ENCODE measurements around the gene NAV1.

The NAV1 gene

DNA sequence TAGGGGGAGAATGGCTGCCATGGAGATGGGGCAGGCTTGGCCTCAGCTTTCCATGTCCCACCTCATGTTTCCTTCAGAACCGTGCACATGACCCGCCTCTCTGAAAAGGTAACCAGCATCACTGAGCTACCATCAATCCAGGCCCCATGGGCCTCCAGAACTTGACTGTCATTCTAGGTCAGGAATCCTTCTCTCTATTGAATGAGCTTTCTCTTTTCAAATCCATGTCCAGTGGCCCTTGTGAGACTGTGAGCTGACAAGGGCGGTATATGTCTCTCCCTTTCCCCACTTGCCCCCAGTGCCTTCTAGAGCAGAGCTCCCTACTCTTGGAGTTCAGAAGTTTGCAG lies 36.4 kb upstream of the NAV1 start:
- DNase-seq: no peak

DNA sequence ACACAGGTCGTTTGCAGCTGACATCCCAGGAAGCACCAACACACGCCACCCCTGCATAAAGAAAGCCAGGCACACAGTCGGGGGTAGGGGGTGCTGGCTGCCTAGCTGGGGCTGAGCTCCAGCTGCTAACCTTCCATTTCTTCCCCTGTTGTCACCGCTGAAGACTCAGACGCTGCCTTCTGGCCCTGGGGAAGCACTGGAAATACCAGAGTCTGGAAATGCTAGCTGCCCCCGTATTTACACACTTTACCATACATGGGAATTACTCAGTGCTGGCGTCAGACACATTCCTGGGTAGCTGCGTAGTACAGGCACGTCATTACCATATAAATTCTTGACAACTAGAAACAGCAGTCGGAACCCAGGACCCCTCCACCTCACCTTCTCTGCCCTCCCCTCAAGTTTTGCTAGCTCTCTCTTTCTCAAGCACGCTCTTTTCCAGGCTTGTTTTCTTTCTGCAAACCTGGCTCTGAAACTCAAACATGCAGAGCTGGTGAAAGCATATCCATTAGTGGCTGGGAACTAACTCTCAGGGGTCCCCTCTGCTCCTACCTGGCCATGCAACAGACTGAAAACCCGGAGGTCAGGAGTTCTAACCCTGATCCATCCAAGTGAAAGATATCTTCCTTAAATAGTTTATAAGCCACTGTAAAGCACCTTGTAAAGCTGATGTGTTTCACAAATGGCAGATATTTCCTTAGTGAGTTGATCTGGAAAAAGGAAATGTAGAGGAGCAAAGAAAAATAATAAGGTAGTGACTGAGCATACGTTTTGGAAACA lies 35.3 kb upstream of the NAV1 start:
- peak in 7 of 58 donors; percentile 19 to 42 (median 30) for DNase-seq

DNA sequence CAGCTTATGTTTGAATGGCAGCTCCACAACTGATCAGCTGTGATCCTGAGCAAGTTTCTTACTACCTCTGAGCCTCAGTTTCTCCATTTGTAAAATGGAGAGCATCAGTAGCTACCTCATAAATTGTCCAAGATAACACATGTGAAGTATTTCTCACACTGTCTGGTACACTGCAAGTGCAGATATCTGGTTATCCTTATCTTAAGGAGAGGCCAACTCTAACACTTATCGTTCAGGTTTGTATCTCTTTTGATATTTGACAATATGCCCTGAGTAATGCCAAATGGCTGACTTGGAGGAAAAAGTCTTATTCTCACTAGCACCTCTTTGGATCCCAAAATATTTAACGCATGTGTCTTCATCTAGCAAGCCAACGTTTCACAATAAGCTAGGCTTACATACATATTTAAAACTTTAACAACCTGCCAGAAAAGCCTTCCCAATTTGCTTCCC lies 34.7 kb upstream of the NAV1 start:
- DNase-seq: no peak

DNA sequence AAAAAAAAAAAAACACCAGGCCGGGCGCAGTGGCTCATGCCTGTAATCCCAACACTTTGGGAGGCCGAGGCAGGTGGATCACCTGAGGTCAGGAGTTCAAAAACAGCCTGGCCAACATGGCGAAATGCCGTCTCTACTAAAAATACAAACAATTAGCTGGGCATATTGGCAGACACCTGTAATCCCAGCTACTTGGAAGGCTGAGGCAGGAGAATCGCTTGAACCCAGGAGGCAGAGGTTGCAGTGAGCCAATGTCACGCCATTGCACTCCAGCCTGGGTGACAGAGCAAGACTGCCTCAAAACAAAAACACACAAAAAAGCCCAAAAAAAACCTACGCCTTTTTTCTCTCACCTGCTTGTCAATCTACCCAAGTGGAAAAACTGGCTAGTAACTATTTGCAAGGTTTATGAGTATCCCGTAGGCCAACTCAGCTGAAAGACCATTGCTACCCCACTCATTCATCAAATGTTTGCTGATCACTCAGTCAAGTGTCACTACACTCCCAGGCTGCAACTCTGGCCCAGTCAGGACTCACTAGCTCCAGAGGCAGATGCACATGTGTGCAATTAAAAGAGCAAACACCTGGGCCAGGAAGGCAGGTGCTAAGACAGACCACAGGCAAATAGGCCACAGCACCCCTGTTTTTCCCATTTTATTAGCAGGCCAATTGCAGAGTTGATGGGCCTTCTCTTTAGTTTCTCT lies 34.0 kb upstream of the NAV1 start:
- DNase-seq: no peak

DNA sequence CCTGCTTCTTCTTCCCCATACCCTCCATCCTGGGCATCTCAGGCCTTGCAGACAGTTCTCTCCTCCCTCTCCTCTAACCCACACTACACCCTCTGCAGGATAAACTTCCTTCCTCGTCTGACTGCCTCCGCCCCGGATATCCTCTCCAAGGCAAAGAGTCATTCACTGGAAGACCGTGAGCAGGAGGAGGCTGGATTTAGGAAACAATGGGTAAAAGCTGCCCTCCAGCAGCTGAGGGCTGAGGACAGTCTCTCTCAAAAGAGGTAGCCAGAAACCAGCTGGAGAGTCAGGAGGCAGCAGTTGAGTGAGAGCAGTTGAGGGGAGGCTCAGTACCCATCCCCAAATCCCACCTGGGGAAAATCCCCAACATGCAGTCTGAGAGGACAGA lies 33.4 kb upstream of the NAV1 start:
- DNase-seq: no peak

DNA sequence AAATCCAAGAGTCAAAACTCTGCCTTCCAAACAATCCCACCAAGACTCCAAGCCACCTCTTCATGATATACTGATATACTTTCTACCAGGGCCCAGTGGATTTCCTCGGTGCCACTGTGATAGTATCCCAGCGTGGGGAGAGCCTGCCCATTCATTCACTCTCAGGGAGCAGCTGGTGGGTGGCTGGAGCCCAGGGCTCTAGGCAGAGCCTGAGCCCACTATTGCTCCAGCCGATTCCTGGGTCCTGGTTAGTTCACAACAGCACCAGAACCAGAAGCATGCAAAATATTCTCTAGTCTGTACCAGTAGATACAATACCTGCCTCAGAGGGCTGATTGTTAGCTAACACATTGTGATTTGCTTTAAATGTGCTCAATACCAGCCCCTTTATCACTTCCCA lies 32.8 kb upstream of the NAV1 start:
- peak in 6 of 58 donors; percentile 27 to 61 (median 39) for DNase-seq

DNA sequence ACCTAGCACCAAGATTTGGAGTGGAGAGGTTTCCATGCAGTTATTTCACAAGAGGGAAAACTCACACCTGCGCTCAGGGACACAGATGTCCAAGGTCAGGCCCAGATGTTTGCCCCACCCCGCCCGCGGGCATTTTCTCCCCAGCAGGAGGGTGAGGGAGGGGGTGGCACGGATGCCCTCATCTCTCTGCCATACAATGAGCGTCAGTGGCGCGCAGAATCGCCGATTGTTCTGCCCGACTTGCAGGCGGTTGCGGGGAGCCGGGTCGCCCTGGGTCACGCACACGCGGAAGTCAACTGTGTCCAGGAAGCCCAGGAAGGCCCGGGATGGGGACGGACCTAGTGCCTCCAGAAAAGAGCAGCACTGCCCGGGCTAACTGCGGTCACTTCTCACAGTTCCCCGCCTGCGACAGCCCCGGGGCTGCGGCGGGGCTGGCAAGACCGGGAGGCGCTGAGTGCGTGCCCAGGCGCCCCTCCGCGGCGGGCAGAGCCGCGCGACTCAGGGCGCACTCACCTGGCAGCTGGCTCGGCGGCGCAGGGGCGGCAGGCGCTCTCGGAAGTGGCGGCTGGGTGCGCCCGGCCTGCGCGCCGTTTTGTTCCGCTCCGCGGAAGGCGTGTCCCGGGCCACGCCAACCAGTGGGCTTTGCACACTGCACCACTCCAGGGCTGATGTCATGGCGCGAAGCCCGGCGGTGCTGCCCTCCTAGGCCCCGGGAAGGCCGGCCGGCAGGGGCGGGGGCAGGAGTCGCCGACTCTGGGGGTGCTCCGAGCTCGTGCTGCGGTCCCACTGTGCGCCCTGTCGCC lies 32.2 kb upstream of the NAV1 start, which contains the start of gene CSRP1:
Gene CSRP1, minus strand, starts transcription at position 567 of the 803 bp plus-strand sequence. CDS start 10,820 bp downstream, outside the sequence.
- peak in 54 of 58 donors; percentile 39 to 95 (median 78) for DNase-seq

DNA sequence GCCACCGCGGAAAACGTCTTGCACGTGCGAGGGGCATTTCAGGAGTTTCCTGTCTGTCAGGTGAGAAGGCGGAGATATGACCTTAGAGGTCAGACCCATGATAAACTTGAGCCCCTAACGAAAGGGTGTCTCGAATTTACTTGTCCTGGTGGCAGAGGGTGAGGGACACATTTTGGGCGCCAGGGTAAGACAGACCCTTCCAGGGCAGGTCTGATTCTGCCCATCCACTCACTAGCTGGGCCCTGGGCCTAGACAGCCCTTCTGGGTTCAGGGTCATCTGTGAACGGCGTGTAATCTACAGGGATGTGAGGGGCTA lies 31.6 kb upstream of the NAV1 start:
- no peak for DNase-seq

DNA sequence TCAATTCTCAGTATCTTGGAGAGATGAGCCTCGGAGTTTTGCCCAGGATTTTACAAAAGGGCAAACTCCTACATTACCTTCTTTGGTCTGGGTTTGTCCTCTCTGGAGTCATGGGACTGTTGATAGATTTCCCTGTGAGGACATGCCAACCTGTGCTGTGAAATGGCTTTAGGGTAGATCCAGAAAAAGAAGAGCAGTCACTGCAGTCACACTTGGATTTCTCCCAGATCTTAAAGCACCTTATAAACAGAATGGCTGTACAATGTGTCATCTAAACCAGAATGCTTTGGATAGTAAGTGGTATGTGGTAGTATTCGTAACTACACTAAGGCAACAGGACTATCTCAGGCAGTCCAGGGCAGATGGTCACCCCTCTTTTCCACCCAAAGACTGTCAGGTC lies 30.1 kb upstream of the NAV1 start:
- DNase-seq: no peak

DNA sequence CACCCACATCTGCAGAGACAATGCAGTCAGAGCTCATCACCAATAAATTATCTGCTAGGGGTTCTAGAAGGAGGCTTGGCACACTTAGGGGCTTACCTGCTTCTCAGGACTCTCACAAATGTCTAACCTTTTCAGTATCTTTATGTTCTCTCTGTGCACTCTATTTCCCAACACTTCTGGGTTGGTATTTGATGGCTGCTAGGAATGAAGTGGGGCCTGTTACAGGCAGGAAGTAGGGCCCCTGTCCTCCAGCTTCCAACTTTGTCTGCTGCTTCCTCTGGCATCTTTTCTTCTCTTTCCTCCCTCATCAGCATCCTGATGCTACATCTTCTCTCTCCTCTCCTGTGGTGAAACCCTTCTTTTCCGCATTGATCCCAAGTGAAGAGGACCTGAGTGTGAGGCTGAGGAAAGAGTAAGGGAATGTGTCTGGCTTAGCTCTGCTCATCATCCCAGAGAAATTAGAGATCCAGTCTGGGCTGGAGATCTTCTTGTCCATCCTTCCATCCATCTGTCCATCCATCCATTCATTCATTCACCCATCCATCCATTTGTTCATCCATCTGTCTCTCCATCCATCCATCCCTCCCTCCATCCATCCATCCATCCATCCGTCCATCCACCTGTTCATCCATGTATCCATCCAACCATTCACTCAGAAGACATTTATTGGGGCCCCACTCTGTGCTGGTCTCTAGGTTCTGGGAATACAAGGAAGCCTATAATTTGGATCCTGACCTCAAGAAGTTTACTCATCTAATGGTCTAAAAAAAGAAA lies 29.1 kb upstream of the NAV1 start:
- no peak for DNase-seq

DNA sequence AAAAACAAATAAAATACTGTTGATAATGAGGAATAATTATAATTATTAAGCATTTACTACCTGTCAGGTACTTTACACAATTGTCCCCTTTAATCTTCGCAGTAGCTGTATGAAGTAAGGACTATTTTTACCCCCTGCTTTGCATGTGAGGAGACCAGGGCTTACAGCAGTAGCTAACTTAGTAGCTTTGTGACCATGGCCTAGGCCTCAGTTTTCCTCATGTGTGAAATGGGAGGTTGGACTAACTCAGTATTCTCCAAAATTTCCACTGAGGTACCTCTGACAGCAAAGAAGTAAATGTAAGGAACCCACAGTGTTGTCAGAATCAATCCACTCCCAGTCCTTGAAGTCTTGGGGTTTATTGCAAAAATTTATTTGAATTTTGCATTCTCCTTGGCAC lies 28.2 kb upstream of the NAV1 start:
- DNase-seq: no peak

DNA sequence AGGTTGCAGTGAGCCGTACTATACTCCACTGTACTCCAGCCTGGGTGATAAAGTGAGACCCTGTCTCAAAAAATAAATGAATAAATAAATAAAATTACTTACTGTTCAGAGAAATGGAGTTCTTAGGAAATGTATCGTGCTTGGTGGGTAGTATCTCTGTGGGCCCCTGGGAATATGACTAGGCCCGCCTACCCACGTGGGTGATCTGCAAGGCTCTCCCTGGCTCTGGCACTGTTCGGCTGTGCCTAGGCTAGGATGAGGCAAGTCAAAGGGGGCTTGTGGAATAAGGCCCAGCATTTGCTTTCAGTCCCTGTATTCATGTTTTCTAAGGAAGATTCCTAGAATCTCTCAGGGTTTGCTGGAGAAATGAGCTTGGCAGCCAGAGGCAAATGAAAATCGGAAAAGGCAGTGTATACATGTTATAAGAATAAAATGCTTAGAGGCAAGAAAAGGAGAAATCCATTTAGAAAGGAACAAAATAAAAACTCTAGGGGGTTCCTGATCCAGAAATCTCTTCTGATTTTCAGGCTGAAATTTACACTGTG lies 27.5 kb upstream of the NAV1 start:
- no peak for DNase-seq

DNA sequence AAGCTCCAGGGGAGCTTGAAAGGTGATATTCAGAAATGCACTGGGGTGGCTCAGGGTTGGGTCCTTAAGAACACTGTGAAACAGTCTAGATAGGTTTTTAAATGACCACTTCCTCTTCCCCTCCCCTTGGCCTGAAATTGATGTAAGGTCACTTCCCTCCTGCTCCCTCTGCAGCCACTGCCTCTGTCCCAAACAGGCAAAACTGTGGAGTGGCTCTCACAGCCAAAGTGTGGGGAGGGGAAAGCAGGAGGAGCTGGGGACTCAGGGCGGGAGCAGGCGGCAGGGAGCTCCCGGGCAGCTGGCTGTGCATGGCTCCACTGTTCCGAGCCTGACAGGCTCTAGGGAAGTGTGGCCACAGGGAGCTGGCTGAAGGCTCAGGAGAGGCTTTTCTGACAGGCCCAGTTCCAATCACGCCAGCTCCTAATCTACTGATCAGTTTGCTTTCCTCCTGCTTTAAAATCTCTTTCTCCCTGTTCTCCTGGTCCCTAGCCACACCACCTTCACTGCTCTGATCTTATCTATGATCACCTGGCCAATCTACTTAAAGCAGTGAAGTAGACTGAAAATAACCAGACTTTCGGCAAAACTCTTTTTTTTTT lies 26.9 kb upstream of the NAV1 start:
- peak in 45 of 58 donors; percentile 14 to 85 (median 60) for DNase-seq

DNA sequence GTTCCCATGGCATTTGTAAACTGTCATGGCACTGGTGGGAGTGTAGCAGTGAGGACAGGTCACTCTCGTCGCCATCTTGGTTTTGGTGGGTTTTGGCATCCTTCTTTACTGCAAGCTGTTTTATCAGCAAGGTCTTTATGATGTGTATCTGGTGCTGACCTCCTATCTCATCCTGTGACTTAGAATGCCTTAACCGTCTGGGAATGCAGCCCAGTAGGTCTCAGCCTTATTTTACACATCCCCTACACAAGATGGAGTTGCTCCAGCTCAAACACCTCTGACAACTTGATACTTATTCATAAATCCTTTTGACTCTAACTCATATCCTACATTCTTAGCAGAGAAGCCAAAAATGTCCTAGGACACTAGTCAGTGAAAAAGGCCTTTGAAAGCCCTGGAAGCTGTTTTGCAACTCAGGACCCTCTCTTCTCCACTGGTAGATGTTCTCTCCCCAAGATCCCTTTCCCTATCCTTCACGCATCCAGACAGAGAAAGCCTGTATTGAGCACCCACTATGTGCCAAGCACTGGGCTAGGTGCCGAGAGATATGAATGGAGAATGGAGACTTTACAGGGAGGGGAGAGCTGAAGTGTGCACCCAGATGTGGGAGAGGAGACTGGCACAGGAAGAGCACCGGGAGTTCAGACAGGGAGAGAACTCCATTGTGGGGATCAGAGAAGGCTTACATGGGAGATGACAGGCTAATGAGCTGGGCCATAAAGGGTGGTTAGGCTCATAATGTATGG lies 25.3 kb upstream of the NAV1 start:
- peak in 3 of 58 donors; percentile 35 to 56 (median 42) for DNase-seq

DNA sequence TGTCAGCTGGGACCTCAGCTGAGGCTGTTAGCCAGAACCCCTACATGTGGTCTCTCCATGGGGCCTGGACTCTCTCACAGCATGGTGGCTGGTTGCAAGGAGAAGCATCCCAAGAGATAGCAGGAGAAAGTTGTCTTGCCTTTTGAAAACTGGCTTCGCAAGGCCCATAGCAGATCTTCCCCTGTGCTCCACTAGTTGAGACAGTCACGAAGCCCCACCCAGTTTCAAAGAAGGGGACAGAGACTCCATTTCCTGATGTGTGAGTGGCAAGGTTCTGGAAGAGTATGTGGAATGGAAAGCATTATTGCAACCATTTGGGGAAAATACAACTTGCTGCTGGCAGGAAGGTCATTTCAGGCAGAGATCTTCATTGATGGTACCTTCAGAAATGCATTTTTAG lies 24.5 kb upstream of the NAV1 start:
- no peak for DNase-seq

DNA sequence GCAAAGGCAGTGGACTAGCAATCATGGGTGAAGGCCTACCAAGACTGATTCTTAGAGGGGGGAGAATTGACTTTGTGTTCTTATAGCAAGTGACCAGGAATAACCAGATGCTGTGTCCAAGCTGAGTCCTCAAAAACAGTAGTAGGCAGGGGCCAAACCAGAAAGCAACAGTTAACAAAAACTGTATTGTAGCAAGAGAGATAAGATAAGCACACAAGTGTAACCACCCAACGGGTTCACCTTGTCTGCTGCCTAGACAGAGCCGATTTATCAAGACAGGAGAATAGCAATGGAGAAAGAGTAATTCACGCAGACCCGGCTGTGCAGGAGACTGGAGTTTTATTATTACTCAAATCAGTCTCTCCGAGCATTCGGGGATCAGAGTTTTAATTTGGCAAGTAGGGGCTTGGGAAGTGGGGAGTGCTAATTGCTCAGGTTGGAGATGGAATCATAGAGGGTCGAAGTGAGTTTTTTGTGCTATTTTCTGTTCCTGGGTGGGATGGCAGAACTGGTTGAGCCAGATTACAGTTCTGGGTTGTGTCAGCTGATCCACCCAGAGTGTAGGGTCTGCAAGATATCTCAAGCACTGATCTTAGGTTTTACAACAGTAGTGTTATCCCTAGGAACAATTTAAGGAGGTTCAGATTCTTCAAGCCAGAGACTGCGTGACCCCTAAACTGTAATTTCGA lies 23.7 kb upstream of the NAV1 start:
- no peak for DNase-seq

DNA sequence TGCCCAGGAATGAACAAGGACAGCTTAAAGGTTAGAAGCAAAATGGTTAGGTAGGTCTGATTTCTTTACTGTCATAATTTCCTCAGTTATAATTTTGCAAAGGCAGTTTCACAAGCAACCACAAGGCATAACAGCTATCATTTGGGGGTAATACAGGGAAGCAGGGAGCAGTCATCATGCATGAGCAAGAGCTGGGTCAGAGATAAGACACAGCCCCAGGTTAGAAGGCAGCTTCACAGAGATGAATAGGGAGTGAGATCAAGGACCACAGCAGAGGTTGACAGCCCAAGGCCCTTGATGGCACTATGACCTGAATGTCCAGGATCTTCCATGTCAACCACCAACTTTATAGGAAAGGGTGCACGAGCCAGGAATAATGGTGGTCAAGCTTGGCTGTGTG lies 23.0 kb upstream of the NAV1 start:
- no peak for DNase-seq

DNA sequence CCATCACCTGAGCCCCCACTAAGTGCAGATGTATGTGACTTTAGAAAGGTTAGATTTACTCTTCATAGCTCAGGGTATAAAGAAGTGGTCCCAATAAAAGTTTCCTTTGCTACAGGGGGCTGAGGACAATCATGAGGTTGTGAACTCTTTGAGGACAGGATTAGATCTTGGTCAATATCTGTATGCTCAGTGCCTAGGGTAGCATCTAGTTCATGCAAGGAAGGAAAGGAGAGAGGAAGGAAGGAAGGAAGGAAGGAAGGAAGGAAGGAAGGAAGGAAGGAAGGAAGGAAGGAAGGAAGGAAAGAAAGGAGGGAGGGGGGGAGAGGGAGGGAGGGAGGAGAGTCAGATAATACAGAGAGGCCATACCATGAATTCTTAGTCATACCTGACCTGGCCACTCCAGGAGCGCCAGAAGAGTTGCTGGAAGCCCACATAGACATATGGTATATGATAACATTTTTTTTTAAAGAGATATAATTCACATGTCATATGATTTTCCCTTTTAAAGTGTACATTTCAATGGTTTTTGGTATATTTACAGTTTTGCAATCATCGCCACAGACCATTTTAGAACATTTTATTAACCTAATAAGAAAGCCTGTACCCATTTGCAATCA lies 22.3 kb upstream of the NAV1 start:
- no peak for DNase-seq

DNA sequence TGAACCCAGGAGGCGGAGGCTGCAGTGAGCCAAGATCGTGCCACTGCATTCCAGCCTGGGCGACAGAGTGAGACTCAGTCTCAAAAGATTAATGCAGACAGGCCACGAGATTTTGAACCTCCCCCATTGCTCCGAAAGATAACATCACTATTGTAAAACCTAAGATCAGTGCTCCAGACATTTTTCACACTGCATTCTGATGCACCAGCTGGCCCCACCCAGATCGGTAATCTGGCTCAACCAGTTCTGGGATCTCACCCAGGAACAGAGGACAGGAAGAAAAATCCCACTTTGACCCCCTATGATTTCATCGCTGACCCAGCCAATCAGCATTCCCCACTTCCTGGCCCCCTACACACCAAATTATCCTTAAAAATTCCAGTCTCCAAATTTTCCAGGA lies 21.3 kb upstream of the NAV1 start:
- no peak for DNase-seq
